Panc1 (cell line): ENCODE measurements around the gene PGAM2. TPM values are rescaled to one million over a fixed set of nuclear protein-coding genes. Genes with fewer than 3 reads are reported as not detected.

Source experiments
- ATAC-seq: fragments of 200-7000 bp; cut with Tn5 transposase; 2 replicates; pipeline ENCODE4 v1.9.1; 2020; ENCODE audit warnings: mild to moderate bottlenecking, moderate library complexity
- BruUV-seq: library from RNA; stranded (reverse); fragments of 400-500 nt; replicated peaks from 2 replicates; lab custom pipeline; 2021; lab: Mats Ljungman, UMichigan
- CTCF ChIA-PET: fragments of 300-600 bp; sonication (Branson Sonifier 250); formaldehyde crosslinking; loops from one replicate; lab custom pipeline; 2022; ENCODE audit warnings: antibody characterized with exemption; lab: Charles Lee
- POLR2A ChIA-PET: fragments of 300-600 bp; sonication (Branson Sonifier 250); formaldehyde crosslinking; loops from one replicate; lab custom pipeline; 2022; ENCODE audit warnings: antibody characterized with exemption; lab: Charles Lee
- DNase-seq: peaks from one replicate; pipeline ENCODE4 v3.0.0-alpha.2; 2010; ENCODE audit warnings: low read depth, low spot score
- H3K27ac ChIP-seq: 2 replicates; pipeline ENCODE4 v1.5.1; 2011; ENCODE audit warnings: mild to moderate bottlenecking, low read length, inconsistent platforms
- H3K27me3 ChIP-seq: fragments of 200-500 bp; sonication (Bioruptor generic); 2 replicates; pipeline ENCODE4 v1.6.0; 2014; ENCODE audit warnings: low read length, inconsistent platforms; ENCODE audit not compliant: control insufficient read depth, insufficient read depth
- H3K36me3 ChIP-seq: fragments of 200-500 bp; sonication (Bioruptor generic); 2 replicates; pipeline ENCODE4 v1.5.1; 2014; ENCODE audit warnings: inconsistent platforms, mild to moderate bottlenecking, low read length, moderate library complexity; ENCODE audit not compliant: control insufficient read depth, insufficient read depth
- H3K4me1 ChIP-seq: 2 replicates; pipeline ENCODE4 v1.5.1; 2011; ENCODE audit warnings: inconsistent platforms, mild to moderate bottlenecking, low read length, moderate library complexity; ENCODE audit not compliant: control insufficient read depth, insufficient read depth
- H3K4me3 ChIP-seq, 2 experiments: 2 replicates each; pipeline ENCODE4 v1.5.1; 2011 to 2012; ENCODE audit warnings: low read depth in 2 of 2, low read length in 2 of 2, mild to moderate bottlenecking in 2 of 2, inconsistent platforms in 1 of 2, moderate library complexity in 1 of 2
- H3K9me3 ChIP-seq: fragments of 200-500 bp; sonication (Bioruptor generic); 2 replicates; pipeline ENCODE4 v1.5.1; 2014; ENCODE audit warnings: low read depth, mild to moderate bottlenecking, inconsistent platforms, low read length, moderate library complexity; ENCODE audit not compliant: control insufficient read depth, insufficient read depth
- POLR2AphosphoS5 ChIP-seq: IDR thresholded peaks from 2 replicates; pipeline ENCODE4 v1.6.1; 2012; ENCODE audit warnings: mild to moderate bottlenecking, low read depth, low read length, moderate library complexity
- SIN3A ChIP-seq: IDR thresholded peaks from 2 replicates; pipeline ENCODE4 v1.6.1; 2012; ENCODE audit warnings: low read depth, mild to moderate bottlenecking, low read length, moderate library complexity, borderline replicate concordance; ENCODE audit not compliant: insufficient read depth
- TCF7L2 ChIP-seq: IDR thresholded peaks from 2 replicates; pipeline ENCODE4 v1.6.1; 2011; ENCODE audit warnings: mild to moderate bottlenecking, low read depth, low read length, inconsistent platforms
- in situ Hi-C: cut with HindIII; loops from 2 replicates; pipeline ENCODE4 v1.10.0; 2016; ENCODE audit warnings: low sequenced_read_pairs, low pct_unique_long_range_greater_than_20kb
- intact Hi-C: fragments of 100-400 bp; cut with micrococcal nuclease; formaldehyde crosslinking; loops from one replicate; pipeline ENCODE4 v1.10.0; 2022; ENCODE audit not compliant: unreplicated experiment
- total RNA-seq: library from RNA; stranded (reverse); gene quantifications from one replicate; pipeline ENCODE4 v1.2.1, GENCODE V29; 2021; ENCODE audit not compliant: unreplicated experiment
- TF ChIP-seq, protein P1 (sequence below), 2 experiments: IDR thresholded peaks; 2 replicates each; pipeline ENCODE4 v1.6.1; 2011 to 2012; ENCODE audit warnings: low read depth in 2 of 2, control low read depth in 1 of 2, low read length in 1 of 2, mild to moderate bottlenecking in 1 of 2, moderate library complexity in 1 of 2; ENCODE audit not compliant: insufficient read depth in 1 of 2
- TF ChIP-seq, protein P2 (sequence below): fragments of 450-650 bp; IDR thresholded peaks from 2 replicates; pipeline ENCODE4 v1.5.1; 2017; ENCODE audit warnings: mild to moderate bottlenecking

The PGAM2 gene
- total RNA-seq, 1 experiment from 2014 or later: 1.3 TPM

DNA sequence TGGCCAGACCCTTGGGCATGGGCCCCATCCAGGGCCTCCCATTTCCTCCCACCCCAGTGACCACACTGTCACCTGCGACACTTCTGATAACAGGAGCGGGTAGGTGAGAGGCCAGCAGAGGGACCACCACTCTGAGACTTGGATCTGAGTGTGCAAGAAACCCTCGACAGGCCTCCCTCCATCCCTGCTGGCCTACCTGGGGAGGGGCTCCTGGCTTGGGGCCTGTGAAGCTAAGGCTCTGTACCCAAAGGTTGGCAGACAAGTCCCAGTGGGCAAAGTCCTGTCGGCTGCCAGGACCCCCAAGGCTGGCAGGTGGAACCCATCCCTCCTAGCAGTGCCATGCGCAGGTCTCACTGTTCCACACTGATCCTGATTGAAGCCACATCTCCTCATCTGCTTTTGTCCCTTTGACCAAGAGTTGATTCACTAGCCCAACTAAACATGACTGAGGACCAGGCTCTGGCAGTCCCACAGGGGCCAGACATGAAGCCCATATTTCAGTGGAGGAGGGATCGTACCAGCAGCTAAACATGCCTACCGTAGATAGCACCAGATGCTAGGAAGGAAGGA is 1.2 kb upstream of the PGAM2 start:
- no peak for ATAC-seq
- Histone ChIP-seq H3K36me3 (no peaks in the 10 kb centered on the region), H3K4me3 (no peak overlapping the region), H3K27me3 (no peaks in the 10 kb centered on the region), H3K4me1 (peaks cover 11% of the 10 kb centered on the region), H3K27ac (no peak overlapping the region), H3K9me3 (no peaks in the 10 kb centered on the region)
- POLR2A ChIA-PET: interaction anchor here (0.6 kb wide), 1 partner anchor 13 kb away, joined by 5 read pairs; no protein-coding TSS in a partner anchor
- TF ChIP-seq, protein P1, sequence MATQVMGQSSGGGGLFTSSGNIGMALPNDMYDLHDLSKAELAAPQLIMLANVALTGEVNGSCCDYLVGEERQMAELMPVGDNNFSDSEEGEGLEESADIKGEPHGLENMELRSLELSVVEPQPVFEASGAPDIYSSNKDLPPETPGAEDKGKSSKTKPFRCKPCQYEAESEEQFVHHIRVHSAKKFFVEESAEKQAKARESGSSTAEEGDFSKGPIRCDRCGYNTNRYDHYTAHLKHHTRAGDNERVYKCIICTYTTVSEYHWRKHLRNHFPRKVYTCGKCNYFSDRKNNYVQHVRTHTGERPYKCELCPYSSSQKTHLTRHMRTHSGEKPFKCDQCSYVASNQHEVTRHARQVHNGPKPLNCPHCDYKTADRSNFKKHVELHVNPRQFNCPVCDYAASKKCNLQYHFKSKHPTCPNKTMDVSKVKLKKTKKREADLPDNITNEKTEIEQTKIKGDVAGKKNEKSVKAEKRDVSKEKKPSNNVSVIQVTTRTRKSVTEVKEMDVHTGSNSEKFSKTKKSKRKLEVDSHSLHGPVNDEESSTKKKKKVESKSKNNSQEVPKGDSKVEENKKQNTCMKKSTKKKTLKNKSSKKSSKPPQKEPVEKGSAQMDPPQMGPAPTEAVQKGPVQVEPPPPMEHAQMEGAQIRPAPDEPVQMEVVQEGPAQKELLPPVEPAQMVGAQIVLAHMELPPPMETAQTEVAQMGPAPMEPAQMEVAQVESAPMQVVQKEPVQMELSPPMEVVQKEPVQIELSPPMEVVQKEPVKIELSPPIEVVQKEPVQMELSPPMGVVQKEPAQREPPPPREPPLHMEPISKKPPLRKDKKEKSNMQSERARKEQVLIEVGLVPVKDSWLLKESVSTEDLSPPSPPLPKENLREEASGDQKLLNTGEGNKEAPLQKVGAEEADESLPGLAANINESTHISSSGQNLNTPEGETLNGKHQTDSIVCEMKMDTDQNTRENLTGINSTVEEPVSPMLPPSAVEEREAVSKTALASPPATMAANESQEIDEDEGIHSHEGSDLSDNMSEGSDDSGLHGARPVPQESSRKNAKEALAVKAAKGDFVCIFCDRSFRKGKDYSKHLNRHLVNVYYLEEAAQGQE (IDR thresholded peaks at IDR 0.05; ENCODE audit: insufficient read depth in 1 of 2, low read depth in 2 of 2, low read length in 1 of 2): no peak
- TF ChIP-seq, protein P2, sequence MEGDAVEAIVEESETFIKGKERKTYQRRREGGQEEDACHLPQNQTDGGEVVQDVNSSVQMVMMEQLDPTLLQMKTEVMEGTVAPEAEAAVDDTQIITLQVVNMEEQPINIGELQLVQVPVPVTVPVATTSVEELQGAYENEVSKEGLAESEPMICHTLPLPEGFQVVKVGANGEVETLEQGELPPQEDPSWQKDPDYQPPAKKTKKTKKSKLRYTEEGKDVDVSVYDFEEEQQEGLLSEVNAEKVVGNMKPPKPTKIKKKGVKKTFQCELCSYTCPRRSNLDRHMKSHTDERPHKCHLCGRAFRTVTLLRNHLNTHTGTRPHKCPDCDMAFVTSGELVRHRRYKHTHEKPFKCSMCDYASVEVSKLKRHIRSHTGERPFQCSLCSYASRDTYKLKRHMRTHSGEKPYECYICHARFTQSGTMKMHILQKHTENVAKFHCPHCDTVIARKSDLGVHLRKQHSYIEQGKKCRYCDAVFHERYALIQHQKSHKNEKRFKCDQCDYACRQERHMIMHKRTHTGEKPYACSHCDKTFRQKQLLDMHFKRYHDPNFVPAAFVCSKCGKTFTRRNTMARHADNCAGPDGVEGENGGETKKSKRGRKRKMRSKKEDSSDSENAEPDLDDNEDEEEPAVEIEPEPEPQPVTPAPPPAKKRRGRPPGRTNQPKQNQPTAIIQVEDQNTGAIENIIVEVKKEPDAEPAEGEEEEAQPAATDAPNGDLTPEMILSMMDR: no peak
- TF ChIP-seq POLR2AphosphoS5 (peak; percentile 41; the same call in 1 of the 2 replicates), TCF7L2 (no peak), SIN3A (no peak)
- in situ Hi-C loops: no loop called here
- BruUV-seq: no TSS peak
- CTCF ChIA-PET: no interaction called here
- no peak for DNase-seq
- intact Hi-C loops: no loop called here

DNA sequence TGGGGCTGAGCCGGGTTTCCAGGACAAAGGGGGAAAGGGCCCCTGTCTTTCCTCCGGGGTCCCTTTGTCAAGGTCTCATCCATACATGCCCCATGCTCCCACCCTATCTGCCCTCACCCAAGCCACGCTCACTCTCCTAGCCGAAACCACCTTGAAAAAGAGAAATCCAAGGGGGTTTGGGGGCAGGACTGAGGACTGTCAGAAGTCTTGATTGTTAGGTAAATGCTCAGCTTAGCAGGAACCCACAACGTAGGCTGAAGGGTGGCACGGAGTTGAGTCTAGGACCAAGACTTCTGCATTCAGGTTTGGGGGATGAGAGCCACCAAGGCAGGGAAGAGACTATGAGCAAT is 719 bp upstream of the PGAM2 start:
- Histone ChIP-seq H3K27ac (no peak overlapping the region), H3K4me1 (peaks cover 11% of the 10 kb centered on the region), H3K4me3 (no peak overlapping the region), H3K9me3 (no peaks in the 10 kb centered on the region), H3K27me3 (no peaks in the 10 kb centered on the region), H3K36me3 (no peaks in the 10 kb centered on the region)
- ATAC-seq (peak; percentile 0; the same call in 1 of the 2 replicates), DNase-seq (no peak)
- ChIA-PET POLR2A (interaction anchor here (0.6 kb wide), 1 partner anchor 13 kb away, joined by 5 read pairs; no protein-coding TSS in a partner anchor), CTCF (no interaction called here)
- intact Hi-C loops: no loop called here
- TF ChIP-seq TCF7L2: no peak
- TF ChIP-seq POLR2AphosphoS5: 0 out of 2 replicates have a peak, but pooled peaks have one; percentile 10
- BruUV-seq: no TSS peak
- in situ Hi-C loops: no loop called here

DNA sequence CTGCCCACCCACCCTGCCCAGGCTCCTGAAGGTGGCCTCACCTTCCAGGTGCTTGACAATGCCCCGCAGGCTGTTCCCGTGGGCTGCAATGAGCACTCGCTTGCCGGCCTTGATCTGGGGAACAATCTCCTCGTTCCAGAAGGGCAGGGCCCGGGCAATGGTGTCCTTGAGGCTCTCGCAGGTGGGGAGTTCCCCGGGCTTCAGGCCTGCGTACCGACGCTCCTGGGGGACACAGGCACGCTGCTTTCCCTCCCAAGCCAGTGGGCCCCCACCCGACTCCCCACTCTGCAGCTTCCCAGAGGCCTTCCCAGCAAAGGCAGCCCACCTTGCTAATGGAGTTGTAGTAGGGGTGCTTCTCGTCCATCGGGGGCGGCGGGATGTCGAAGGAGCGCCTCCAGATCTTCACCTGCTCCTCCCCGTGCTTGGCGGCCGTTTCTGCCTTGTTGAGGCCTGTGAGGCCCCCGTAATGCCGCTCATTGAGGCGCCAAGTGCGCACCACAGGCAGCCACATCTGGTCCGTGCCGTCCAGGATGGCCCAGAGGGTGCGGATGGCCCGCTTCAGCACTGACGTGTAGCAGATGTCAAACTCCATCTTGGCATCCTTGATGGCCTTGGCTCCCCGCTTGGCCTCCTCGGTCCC is 456 bp downstream of the PGAM2 start:
- no peak overlapping the region for H3K27ac ChIP-seq
- H3K27me3 ChIP-seq: no peaks in the 10 kb centered on the region
- TF ChIP-seq SIN3A (no peak), TCF7L2 (no peak), POLR2AphosphoS5 (peak; percentile 52)
- TF ChIP-seq, protein P1 (IDR thresholded peaks at IDR 0.05; ENCODE audit: insufficient read depth in 1 of 2, low read depth in 2 of 2, low read length in 1 of 2): no peak
- TF ChIP-seq, protein P2: no peak
- BruUV-seq: no TSS peak
- peaks cover 11% of the 10 kb centered on the region for H3K4me1 ChIP-seq
- in situ Hi-C loops (no loop called here), intact Hi-C loops (no loop called here)
- CTCF ChIA-PET: no interaction called here
- DNase-seq (no peak), ATAC-seq (peak; percentile 9)
- H3K36me3 ChIP-seq: no peaks in the 10 kb centered on the region
- no peak overlapping the region for H3K4me3 ChIP-seq
- no peaks in the 10 kb centered on the region for H3K9me3 ChIP-seq
- POLR2A ChIA-PET: no interaction called here
